HG03565 (cell line): ENCODE results near the gene LARGE1.
"Not testable (repeated sequence)": the region's sequence is repeated elsewhere in the genome, so short reads cannot be mapped to it uniquely, and the experiment has no call there.

Source experiments
- ATAC-seq: cut with Tn5 transposase; IDR thresholded peaks from one replicate; pipeline ENCODE4 v1.9.1; 2021; ENCODE audit warnings: mild to moderate bottlenecking, moderate library complexity; ENCODE audit not compliant: unreplicated experiment

The LARGE1 gene

GRCh38 chr22:33859311-33859710 lies 61.0 kb downstream of the LARGE1 start:
- ATAC-seq = no peak

DNA sequence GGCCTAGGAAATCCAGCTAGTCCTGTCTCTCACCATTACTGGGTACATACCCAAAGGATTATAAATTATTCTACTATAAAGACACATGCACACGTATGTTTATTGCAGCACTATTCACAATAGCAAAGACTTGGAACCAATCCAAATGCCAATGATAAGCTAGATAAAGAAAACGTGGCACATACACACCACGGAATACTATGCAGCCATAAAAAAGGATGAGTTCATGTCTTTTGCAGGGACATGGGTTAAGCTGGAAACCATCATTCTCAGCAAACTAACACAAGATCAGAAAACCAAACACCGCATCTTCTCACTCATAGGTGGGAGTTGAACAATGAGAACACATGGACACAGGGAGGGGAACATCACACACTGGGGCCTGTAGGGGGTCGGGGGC lies 61.6 kb downstream of the LARGE1 start:
- ATAC-seq = not testable (repeated sequence)

DNA sequence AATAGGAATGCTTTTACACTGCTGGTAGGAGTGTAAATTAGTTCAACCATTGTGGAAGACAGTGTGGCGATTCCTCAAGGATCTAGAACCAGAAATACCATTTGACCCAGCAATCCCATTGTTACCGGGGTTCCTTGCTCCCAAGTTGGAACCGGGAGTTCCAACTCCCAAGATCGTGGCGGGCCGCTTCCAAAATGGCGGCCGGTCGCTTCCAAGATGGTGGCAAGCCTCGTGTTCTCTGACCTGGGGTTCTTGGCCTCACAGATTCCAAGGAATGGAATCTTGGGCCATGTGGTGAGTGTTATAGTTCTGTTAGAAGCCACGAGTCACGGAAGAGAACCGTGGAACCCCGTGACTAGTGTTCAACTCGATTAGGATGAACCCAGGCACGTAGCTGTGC lies 62.5 kb downstream of the LARGE1 start:
- not testable (repeated sequence) for ATAC-seq

- no peak for ATAC-seq
Measured at GRCh38 chr22:33854724-33855123, 65.6 kb downstream of the LARGE1 start.

DNA sequence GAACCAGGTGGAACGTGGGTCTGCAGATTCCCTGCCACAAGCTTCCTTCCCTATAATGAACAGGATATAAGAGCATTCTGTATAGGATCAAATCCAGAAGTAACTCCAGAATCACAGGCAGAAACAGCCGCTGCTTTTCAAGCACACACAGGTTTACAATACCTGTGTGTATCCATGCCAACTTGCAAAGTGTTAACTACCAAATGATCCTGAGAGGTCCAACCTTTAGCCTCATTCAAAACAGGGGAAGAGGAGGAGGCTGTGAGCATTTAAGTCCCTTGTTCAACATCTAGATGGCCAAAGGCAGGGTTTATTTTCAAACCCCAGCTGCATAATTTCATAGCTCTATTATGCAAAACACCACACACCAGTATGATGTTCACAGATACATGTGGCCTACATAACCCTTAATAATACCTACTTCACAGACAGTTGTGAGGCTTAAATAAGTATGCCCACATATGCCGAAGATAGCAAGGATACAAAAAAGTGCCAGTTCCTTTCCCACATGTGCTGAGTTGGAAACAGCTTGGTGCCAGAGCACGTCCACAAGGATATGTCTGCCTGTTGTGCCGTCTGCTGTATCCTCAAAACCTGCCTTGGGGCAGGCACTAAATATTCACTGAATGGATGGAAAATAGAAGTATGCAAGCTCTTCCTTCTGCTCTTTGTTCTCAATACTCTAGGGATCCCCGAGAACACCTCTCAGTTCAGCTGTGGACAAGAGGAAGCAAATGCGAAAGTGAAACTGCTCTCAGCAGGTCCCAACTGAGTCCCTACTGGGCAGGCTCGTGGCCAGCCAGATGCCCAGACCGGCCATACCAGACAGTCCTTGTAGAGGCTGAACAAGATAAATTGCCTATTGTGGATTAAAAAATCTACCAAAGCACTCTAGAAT lies 66.8 kb downstream of the LARGE1 start:
- ATAC-seq = peak; percentile 85

DNA sequence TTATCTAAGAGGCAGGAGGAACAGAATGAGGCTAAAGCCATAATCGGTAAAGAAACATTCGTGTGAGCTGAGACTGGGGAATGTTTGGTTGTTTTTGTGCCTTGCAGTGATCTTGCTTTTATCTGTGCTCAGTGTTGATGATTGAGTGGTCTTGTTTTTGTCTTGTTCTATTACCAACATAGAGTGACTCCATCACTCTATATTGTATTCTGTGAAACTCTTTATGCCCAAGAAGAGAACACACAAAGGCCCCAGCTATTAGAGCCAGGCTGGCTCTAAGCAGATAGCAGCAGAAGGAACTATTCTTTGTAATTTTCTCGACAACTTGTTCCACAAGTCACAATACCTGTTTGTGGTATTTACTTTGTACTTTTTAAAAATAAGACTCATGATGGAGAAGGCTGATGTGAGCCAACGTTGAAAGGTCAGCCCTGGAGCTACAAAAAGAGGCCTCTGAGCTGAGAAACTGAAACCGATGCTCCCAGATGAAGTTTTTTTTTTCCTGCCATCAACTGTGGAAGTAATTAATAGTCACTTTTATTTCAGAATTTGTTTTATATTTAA lies 68.4 kb downstream of the LARGE1 start:
- no peak for ATAC-seq

GRCh38 chr22:33851240-33851639 lies 69.0 kb downstream of the LARGE1 start:
- ATAC-seq = no peak

DNA sequence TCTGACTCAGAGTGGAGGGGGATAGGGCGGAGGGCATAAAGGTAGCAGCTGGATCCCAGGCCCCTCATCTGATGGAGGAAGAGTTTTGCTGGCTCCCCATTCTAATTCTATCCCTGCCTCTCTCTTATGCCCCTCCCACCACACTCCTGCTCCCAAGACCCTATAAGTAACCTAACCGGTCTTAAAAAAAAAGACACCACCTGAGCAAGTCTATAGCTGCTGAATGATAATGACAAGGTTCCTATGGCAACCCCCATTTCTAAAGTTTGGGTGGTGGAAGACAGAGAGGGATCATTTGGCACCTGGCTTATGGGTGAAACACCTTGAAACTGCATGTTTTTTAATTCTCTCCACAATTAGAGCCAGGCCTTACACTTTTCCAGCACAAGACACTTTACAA lies 69.6 kb downstream of the LARGE1 start:
- ATAC-seq = no peak

DNA sequence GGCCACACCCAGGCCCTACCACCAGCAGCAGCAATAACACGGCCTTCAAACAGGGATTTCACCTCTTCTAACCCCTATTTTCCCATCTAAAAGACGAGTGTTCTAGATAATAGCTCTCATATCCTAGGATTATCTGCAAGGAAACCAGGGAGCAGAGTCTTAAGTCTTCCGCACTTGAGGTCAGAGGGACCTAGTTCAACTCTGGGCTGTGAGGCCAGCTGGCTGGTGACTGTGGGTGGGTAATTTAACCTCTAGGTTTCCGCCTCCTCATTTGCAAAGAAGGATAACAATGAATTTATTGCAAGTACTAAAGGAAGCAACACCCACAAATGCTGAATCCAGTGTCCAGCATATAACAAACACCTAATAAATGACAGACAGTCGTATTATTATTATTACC lies 70.1 kb downstream of the LARGE1 start:
- no peak for ATAC-seq

- no peak for ATAC-seq
Measured at GRCh38 chr22:33848251-33848650, 72.0 kb downstream of the LARGE1 start.

DNA sequence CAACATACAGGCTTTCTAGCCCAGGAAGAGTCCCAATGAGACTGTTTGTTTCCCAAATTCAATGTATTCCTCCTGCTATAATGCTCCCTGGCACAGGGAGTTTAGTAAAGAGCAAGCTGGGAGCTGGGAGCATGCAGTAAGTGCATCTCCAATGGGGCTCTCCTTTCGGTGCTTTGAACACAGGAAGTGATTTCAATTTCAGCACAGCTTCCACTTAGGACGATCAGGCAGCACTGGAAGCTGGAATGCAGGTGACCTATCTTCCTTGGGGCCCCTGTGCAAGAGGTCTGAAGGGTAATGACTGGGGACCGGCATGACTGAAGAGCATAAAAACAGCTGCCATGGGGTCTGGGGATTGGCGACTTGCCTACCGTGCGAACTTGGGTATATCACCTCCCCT lies 76.0 kb downstream of the LARGE1 start:
- no peak for ATAC-seq

DNA sequence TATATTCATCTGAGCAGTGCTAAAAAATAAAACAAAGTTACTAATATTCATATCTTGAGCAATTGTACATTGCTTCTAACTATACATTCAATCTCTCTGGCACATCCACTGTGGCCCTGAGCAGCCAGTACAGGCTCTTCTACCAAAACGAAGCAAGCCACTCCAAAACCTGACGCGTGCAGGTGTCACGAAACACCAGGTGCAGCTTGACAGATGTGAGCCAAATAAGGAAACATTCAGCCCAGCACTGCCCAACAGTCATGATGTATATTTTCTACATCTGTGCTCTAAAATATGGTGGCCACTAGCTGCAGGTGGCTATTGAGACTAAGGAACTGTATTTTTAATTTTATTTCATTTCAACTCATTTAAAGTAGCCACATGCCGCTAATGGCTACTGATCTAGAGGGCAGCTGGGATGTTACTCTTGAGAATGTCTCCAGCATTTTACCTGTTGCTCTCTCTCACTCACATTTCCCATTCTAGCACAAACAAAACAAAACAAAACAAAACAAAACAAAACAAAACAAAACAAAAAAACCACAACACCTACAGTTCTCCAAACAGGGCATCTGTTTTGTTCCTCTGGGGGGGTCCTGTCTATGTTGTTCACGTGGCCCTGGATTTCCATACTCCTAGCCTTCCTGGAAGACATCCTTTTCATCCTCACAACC lies 77.7 kb downstream of the LARGE1 start:
- no peak for ATAC-seq

- peak; percentile 55 for ATAC-seq
Measured at GRCh38 chr22:33842006-33842354, 78.3 kb downstream of the LARGE1 start.

DNA sequence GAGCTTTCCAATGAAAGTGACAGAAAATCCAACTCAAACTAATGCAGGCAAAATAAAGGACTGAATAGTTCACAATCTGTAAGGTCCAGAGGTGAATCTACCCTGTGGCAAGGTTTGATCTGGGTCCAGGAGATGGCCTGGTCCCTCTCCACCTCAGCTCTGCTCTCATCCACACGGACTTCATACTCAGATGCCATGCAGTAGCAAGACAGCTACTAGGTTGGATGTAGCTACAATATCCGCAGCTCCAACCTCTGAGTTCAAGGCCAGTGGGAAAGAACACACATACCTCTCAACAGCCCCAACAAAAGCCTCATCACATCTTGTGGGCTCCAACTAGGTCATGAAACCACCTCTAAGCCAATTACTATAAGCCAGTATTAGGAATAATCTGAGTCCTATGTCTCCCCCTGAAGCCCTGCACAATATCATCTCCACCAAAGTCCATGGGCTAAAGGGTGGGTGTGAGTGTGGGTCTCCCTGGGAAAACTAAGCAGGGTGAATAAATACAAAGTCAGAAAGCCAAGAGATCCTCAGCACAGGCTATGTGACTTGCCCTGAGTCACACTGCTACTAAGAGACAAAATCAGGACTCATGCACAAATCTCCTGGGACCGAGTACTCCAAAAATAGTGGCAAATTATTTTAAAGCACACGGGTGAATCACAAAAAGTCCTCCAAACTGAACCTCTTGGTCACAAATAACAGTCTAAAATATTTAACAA lies 78.8 kb downstream of the LARGE1 start:
- ATAC-seq = peak; percentile 52

- ATAC-seq = no peak
Measured at GRCh38 chr22:33838644-33839043, 81.6 kb downstream of the LARGE1 start.

DNA sequence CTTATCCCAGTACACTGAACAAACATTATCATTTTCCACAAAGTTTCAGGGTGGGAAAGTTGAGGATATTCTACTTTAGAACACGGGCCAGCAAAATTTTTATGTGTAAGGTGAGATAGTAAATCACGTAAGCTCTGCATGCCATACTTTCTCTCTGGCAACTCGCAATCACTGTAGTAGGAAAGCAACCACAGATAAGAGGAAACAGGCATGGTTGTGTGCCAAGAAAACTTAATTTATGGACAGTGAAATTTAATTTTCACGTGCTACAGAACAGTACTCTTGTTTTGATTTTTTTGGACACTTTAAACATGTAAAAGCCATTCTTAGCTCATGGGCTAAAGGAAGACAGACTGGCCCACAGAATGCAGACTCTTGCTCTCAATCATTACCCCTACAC lies 82.5 kb downstream of the LARGE1 start:
- no peak for ATAC-seq

DNA sequence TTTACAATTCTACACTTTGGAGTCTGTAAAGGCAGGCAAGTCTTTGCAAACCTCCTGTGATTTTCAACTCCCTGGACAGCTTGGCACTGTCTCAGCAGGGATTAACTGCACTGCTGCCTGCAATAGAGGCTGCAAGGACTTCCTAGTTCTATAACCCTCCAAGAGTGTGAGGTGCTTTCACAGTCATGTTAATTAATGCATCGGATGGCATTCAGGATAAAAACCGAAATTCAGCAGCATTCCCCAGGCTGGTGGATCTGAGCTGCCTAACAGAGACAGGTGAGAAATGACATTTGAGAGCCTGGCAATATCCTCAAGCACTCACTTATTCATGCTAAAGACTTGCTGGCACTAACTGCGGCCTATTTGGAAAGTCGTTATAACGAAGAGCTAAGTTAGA lies 85.0 kb downstream of the LARGE1 start:
- no peak for ATAC-seq

- ATAC-seq = no peak
Measured at GRCh38 chr22:33832558-33833151, 87.6 kb downstream of the LARGE1 start.

DNA sequence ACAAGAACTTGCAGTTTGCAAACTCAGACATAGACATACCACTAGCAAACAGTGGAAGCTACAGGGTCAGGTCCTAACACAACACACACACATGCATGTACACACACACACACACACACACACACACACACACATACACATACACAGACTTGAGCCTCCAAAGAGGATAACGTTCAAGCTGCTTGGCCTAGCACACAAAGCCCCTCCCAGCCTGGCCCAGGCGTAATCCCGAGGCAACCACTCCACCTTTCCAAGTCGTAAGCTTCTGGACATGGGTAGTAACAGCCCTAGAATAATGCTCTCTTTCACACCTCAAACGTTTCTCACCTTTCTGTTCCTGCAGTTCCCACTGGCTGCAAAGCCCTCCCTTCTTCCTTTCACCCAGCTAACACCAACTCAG lies 88.6 kb downstream of the LARGE1 start:
- ATAC-seq = no peak

- no peak for ATAC-seq
Measured at GRCh38 chr22:33831207-33831606, 89.1 kb downstream of the LARGE1 start.
